A549 (cell line): ENCODE measurements around the gene RGL1.

Source experiments
- ATOH8 ChIP-seq: fragments of 250-450 bp; sonication (Bioruptor Pico); IDR thresholded peaks from 2 replicates; pipeline ENCODE4 v1.5.0; 2020; ENCODE audit warnings: low read depth, mild to moderate bottlenecking, moderate library complexity
- CHD2 ChIP-seq: fragments of 150-350 bp; IDR thresholded peaks from 2 replicates; pipeline ENCODE4 v1.6.1; 2014; ENCODE audit warnings: low read length; ENCODE audit not compliant: partially characterized antibody
- CTCF ChIP-seq: fragments of >200 bp; sonication (Bioruptor Twin); formaldehyde crosslinking; IDR thresholded peaks from 3 replicates; pipeline ENCODE4 v1.5.1; 2016
- HMGXB4 ChIP-seq: fragments of 250-450 bp; sonication (Bioruptor Pico); IDR thresholded peaks from 2 replicates; pipeline ENCODE4 v1.5.0; 2021; ENCODE audit warnings: mild to moderate bottlenecking, moderate library complexity, borderline replicate concordance
- JUN ChIP-seq, 2 experiments: fragments of >200 bp; sonication (Bioruptor Twin); formaldehyde crosslinking; IDR thresholded peaks; 2 replicates in 1 of 2; 3 replicates in 1 of 2; pipeline ENCODE4 v1.6.1; 2016 to 2017
- MYC ChIP-seq: IDR thresholded peaks from 2 replicates; pipeline ENCODE4 v1.6.1; 2012; ENCODE audit warnings: mild to moderate bottlenecking, inconsistent platforms, low read length, improper control_type of control experiment, borderline replicate concordance
- NPAS2 ChIP-seq: fragments of 250-450 bp; sonication (Bioruptor Pico); IDR thresholded peaks from 2 replicates; pipeline ENCODE4 v1.8.0; 2022; ENCODE audit warnings: mild to moderate bottlenecking, moderate library complexity, borderline replicate concordance
- PBX3 ChIP-seq: IDR thresholded peaks from 2 replicates; pipeline ENCODE4 v1.6.1; 2012
- POLR2A ChIP-seq: IDR thresholded peaks from 2 replicates; pipeline ENCODE4 v1.6.1; 2012; ENCODE audit warnings: mild to moderate bottlenecking, low read length
- POLR2AphosphoS2 ChIP-seq: conservative IDR thresholded peaks from 2 replicates; pipeline ENCODE4 v1.6.1; 2012; ENCODE audit warnings: low read length, improper control_type of control experiment, inconsistent platforms
- RARB ChIP-seq: fragments of 250-450 bp; sonication (Bioruptor Pico); IDR thresholded peaks from 2 replicates; pipeline ENCODE4 v1.8.0; 2021; ENCODE audit warnings: mild to moderate bottlenecking, moderate library complexity
- REST ChIP-seq: fragments of 200-600 bp; sonication (generic); IDR thresholded peaks from 2 replicates; pipeline ENCODE4 v1.6.1; 2016; ENCODE audit warnings: antibody characterized with exemption, mild to moderate bottlenecking, moderate library complexity

GRCh38 chr1:183916574-183916973 is 111.7 kb downstream of the RGL1 start:
- TF ChIP-seq POLR2AphosphoS2: no peak
- no peak for TF ChIP-seq POLR2A
- TF ChIP-seq ATOH8 (CRISPR knock-in tag): no peak
- no peak for TF ChIP-seq CTCF
- no peak for TF ChIP-seq MYC
- TF ChIP-seq PBX3: no peak
- no peak for TF ChIP-seq CHD2
- no peak for TF ChIP-seq REST
- TF ChIP-seq HMGXB4 (CRISPR knock-in tag): no peak
- TF ChIP-seq NPAS2 (CRISPR knock-in tag): no peak
- TF ChIP-seq RARB (CRISPR knock-in tag): no peak
- TF ChIP-seq JUN (IDR thresholded peaks at IDR 0.05): no peak
